Coronary artery (tissue), 2 donors: ENCODE measurements around the gene SMYD5.
"Not testable (repeated sequence)": the region's sequence is repeated elsewhere in the genome, so short reads cannot be mapped to it uniquely, and the experiment has no call there.

Source experiments
- DNase-seq: peaks from one replicate; pipeline ENCODE4 v3.0.0-alpha.2; 2017; ENCODE audit warnings: low spot score
- H3K27ac ChIP-seq, 2 donors: fragments of 200-600 bp; sonication (generic); one replicate each; pipeline ENCODE4 v1.5.1; 2016 to 2019
- H3K4me3 ChIP-seq: fragments of 200-600 bp; sonication (generic); 2 replicates; pipeline ENCODE4 v1.5.1; 2016; ENCODE audit warnings: mild to moderate bottlenecking, moderate library complexity
- CTCF ChIP-seq: fragments of 200-600 bp; sonication (generic); IDR thresholded peaks from one replicate; pipeline ENCODE4 v1.5.1; 2019; ENCODE audit warnings: antibody characterized with exemption

SMYD5 gene

GRCh38 chr2:73260338-73260984 is 46.4 kb downstream of the SMYD5 start:
- Histone ChIP-seq H3K4me3 (no peak overlapping the region), H3K27ac (no peak overlapping the region)
- TF ChIP-seq CTCF: no peak
- DNase-seq: no peak

GRCh38 chr2:73262108-73262651 is 48.1 kb downstream of the SMYD5 start:
- no peak for DNase-seq
- no peak for TF ChIP-seq CTCF
- H3K27ac ChIP-seq: no peak overlapping the region
- H3K4me3 ChIP-seq: no peak overlapping the region

- not testable (repeated sequence) for DNase-seq, H3K4me3 ChIP-seq, H3K27ac ChIP-seq
Measured at GRCh38 chr2:73262691-73263429, 48.8 kb downstream of the SMYD5 start.

GRCh38 chr2:73263540-73264331 is 49.7 kb downstream of the SMYD5 start:
- no peak for TF ChIP-seq CTCF
- Histone ChIP-seq H3K27ac (no peak overlapping the region), H3K4me3 (no peak overlapping the region)
- DNase-seq: no peak

GRCh38 chr2:73264332-73264606 is 50.2 kb downstream of the SMYD5 start:
- no peak overlapping the region for H3K27ac ChIP-seq
- DNase-seq: no peak
- no peak overlapping the region for H3K4me3 ChIP-seq
- TF ChIP-seq CTCF: no peak

GRCh38 chr2:73264783-73265182 is 50.7 kb downstream of the SMYD5 start:
- TF ChIP-seq CTCF: no peak
- no peak for DNase-seq
- no peak overlapping the region for H3K4me3 ChIP-seq
- H3K27ac ChIP-seq: no peak overlapping the region

- no peak overlapping the region for H3K4me3 ChIP-seq
- TF ChIP-seq CTCF: no peak
- H3K27ac ChIP-seq: no peak overlapping the region
- no peak for DNase-seq
Measured at GRCh38 chr2:73265298-73266060, 51.4 kb downstream of the SMYD5 start.
